HepG2 (cell line): Measurements from ENCODE around the gene DCAF8. TPM values are rescaled to one million over a fixed set of nuclear protein-coding genes. Genes with fewer than 3 reads are reported as not detected.

Source experiments
- ATAC-seq: fragments of 200-7000 bp; cut with Tn5 transposase; 3 replicates; pipeline ENCODE4 v1.9.1; 2020; ENCODE audit warnings: mild to moderate bottlenecking, moderate library complexity
- BruUV-seq: library from RNA; stranded (reverse); fragments of 400-500 nt; replicated peaks from 2 replicates; lab custom pipeline; 2021; lab: Mats Ljungman, UMichigan
- CTCF ChIA-PET: fragments of 300-600 bp; formaldehyde crosslinking; extraction: SDS; loops from one replicate; lab custom pipeline; 2021; ENCODE audit warnings: low total read pairs, inconsistent platforms, low intra/inter-chr PET ratio; lab: Yijun Ruan, JAX
- POLR2A ChIA-PET: fragments of 350-600 bp; sonication (Branson Sonifier 250); formaldehyde crosslinking; loops from one replicate; lab custom pipeline; 2020; ENCODE audit warnings: antibody characterized with exemption, inconsistent platforms; lab: Yijun Ruan, JAX
- DNase-seq: peaks from one replicate; pipeline ENCODE4 v3.0.0-alpha.2; 2015; ENCODE audit warnings: low spot score
- FAIRE-seq: peaks from 3 replicates; lab custom pipeline; 2011; peaks lifted over from hg19 to GRCh38; lab: Jason Lieb, UNC
- H2AFZ ChIP-seq: one replicate; pipeline ENCODE4 v1.6.1; 2011; ENCODE audit warnings: low read length, inconsistent platforms
- H3K27ac ChIP-seq: fragments of 300-600 bp; 3 replicates; pipeline ENCODE4 v1.8.0; 2011; ENCODE audit warnings: mixed run types, mild to moderate bottlenecking, mixed read lengths, low read length, inconsistent platforms; ENCODE audit not compliant: insufficient read depth; ENCODE audit errors: extremely low read length
- H3K27me3 ChIP-seq, 2 experiments: fragments of 200-600 bp in 1 of 2; 2 replicates in 1 of 2; 3 replicates in 1 of 2; pipeline versions ENCODE4 v1.6.0 to v1.8.0; 2011; ENCODE audit warnings: low read length in 2 of 2, mild to moderate bottlenecking in 2 of 2, moderate library complexity in 2 of 2, inconsistent platforms in 1 of 2; ENCODE audit not compliant: insufficient read depth in 2 of 2, control insufficient read depth in 1 of 2
- H3K36me3 ChIP-seq, 2 experiments: fragments of 200-600 bp in 1 of 2; replicated peaks in 1 of 2; 2 replicates in 1 of 2; 3 replicates in 1 of 2; pipeline versions ENCODE4 v1.5.1 to v1.8.0; 2011; ENCODE audit warnings: low read length in 2 of 2, inconsistent platforms in 1 of 2; ENCODE audit not compliant: insufficient read depth in 2 of 2, control insufficient read depth in 1 of 2
- H3K4me1 ChIP-seq: 2 replicates; pipeline ENCODE4 v1.5.1; 2012; ENCODE audit warnings: low read length, inconsistent platforms; ENCODE audit not compliant: insufficient read depth
- H3K4me2 ChIP-seq: 2 replicates; pipeline ENCODE4 v1.6.0; 2011; ENCODE audit warnings: low read depth, low read length, inconsistent platforms
- H3K4me3 ChIP-seq, 3 experiments: fragments of 200-600 bp in 1 of 3; sonication (generic), shearing (Covaris generic) in 1 of 3; replicated peaks in 1 of 3; 2 replicates each; pipeline ENCODE4 v1.5.1; 2011 to 2016; ENCODE audit warnings: low read length in 3 of 3, inconsistent platforms in 2 of 3, low read depth in 2 of 3, mild to moderate bottlenecking in 2 of 3, control low read depth in 1 of 3, mixed read lengths in 1 of 3; ENCODE audit not compliant: insufficient read depth in 1 of 3
- H3K79me2 ChIP-seq: one replicate; pipeline ENCODE4 v1.6.1; 2011; ENCODE audit warnings: low read length, inconsistent platforms; ENCODE audit not compliant: insufficient read depth
- H3K9ac ChIP-seq: 2 replicates; pipeline ENCODE4 v1.6.0; 2011; ENCODE audit warnings: mild to moderate bottlenecking, low read depth, low read length, inconsistent platforms; ENCODE audit not compliant: insufficient read depth
- H3K9me3 ChIP-seq: 2 replicates; pipeline ENCODE4 v1.5.1; 2012; ENCODE audit warnings: mild to moderate bottlenecking, low read length
- H4K20me1 ChIP-seq: 2 replicates; pipeline ENCODE4 v1.6.0; 2011; ENCODE audit warnings: inconsistent platforms, mild to moderate bottlenecking, low read length, moderate library complexity; ENCODE audit not compliant: insufficient read depth
- AKAP8 ChIP-seq: sonication (generic); formaldehyde crosslinking; IDR thresholded peaks from 2 replicates; pipeline ENCODE4 v1.5.1; 2020; ENCODE audit warnings: mild to moderate bottlenecking, missing genetic modification reagents
- EP300 ChIP-seq, 3 experiments: sonication (generic) in 1 of 3; formaldehyde crosslinking in 1 of 3; IDR thresholded peaks; 2 replicates each; pipeline versions ENCODE4 v1.5.1 to v1.6.1; 2011 to 2020; ENCODE audit warnings: low read depth in 2 of 3, low read length in 2 of 3, borderline replicate concordance in 1 of 3, improper control_type of control experiment in 1 of 3, mild to moderate bottlenecking in 1 of 3, missing genetic modification reagents in 1 of 3, moderate library complexity in 1 of 3
- GATAD1 ChIP-seq: IDR thresholded peaks from 2 replicates; pipeline ENCODE4 v1.6.1; 2016; ENCODE audit warnings: missing genetic modification reagents, missing compliant biosample characterization
- ISL2 ChIP-seq: sonication (generic); formaldehyde crosslinking; IDR thresholded peaks from 2 replicates; pipeline ENCODE4 v1.5.0; 2020; ENCODE audit warnings: missing genetic modification reagents
- KLF6 ChIP-seq: IDR thresholded peaks from 2 replicates; pipeline ENCODE4 v1.8.0; 2016; ENCODE audit warnings: missing biosample characterization, missing genetic modification reagents
- MIER2 ChIP-seq: IDR thresholded peaks from 2 replicates; pipeline ENCODE4 v1.6.1; 2016; ENCODE audit warnings: missing biosample characterization, missing genetic modification reagents
- NPAS2 ChIP-seq: sonication (generic); formaldehyde crosslinking; IDR thresholded peaks from 2 replicates; pipeline ENCODE4 v1.8.0; 2022; ENCODE audit warnings: mild to moderate bottlenecking, missing genetic modification reagents, borderline replicate concordance
- PITX1 ChIP-seq: sonication (generic); formaldehyde crosslinking; IDR thresholded peaks from 2 replicates; pipeline ENCODE4 v1.5.1; 2020; ENCODE audit warnings: mild to moderate bottlenecking, missing genetic modification reagents
- RAD21 ChIP-seq: fragments of 450-650 bp; formaldehyde crosslinking; IDR thresholded peaks from 2 replicates; pipeline ENCODE4 v1.5.0; 2020; ENCODE audit warnings: mild to moderate bottlenecking
- SMARCE1 ChIP-seq: fragments of 450-650 bp; IDR thresholded peaks from 2 replicates; pipeline ENCODE4 v1.6.1; 2017; ENCODE audit warnings: borderline replicate concordance
- TAF1 ChIP-seq: sonication (generic); formaldehyde crosslinking; IDR thresholded peaks from 2 replicates; pipeline ENCODE4 v1.4.0; 2020; ENCODE audit warnings: missing genetic modification reagents
- ZBTB3 ChIP-seq: sonication (generic); formaldehyde crosslinking; IDR thresholded peaks from 2 replicates; pipeline ENCODE4 v1.4.0; 2020; ENCODE audit warnings: low read depth, mild to moderate bottlenecking, moderate library complexity, missing genetic modification reagents, borderline replicate concordance
- ZFAT ChIP-seq: sonication (generic); formaldehyde crosslinking; conservative IDR thresholded peaks from 2 replicates; pipeline ENCODE4 v1.8.1; 2023; ENCODE audit warnings: missing genetic modification reagents, inconsistent platforms
- ZKSCAN5 ChIP-seq: sonication (generic); formaldehyde crosslinking; IDR thresholded peaks from 2 replicates; pipeline ENCODE4 v1.5.1; 2020; ENCODE audit warnings: mild to moderate bottlenecking, missing genetic modification reagents
- ZNF446 ChIP-seq: sonication (generic); formaldehyde crosslinking; IDR thresholded peaks from 2 replicates; pipeline ENCODE4 v1.5.0; 2020; ENCODE audit warnings: mild to moderate bottlenecking, missing genetic modification reagents
- ZNF460 ChIP-seq: sonication (generic); formaldehyde crosslinking; IDR thresholded peaks from 2 replicates; pipeline ENCODE4 v1.5.1; 2020; ENCODE audit warnings: missing genetic modification reagents, mild to moderate bottlenecking, borderline replicate concordance
- ZNF552 ChIP-seq: sonication (generic); formaldehyde crosslinking; IDR thresholded peaks from 2 replicates; pipeline ENCODE4 v1.9.0; 2022; ENCODE audit warnings: missing genetic modification reagents, mild to moderate bottlenecking, borderline replicate concordance
- WGBS: methylation state at CpG from one replicate; pipeline ENCODE4 v1.1.6; 2017; ENCODE audit warnings: low lambda C conversion rate; 5-methylcytosine and 5-hydroxymethylcytosine counted together
- in situ Hi-C: cut with HindIII; loops from 2 replicates; pipeline ENCODE4 v1.10.0; 2017; ENCODE audit warnings: low pct_unique_long_range_greater_than_20kb; ENCODE audit not compliant: extremely low pct_ligation_motif_present
- intact Hi-C: fragments of 100-400 bp; cut with micrococcal nuclease; formaldehyde crosslinking; loops from one replicate; pipeline ENCODE4 v1.10.0; 2022; ENCODE audit not compliant: unreplicated experiment
- polyA plus RNA-seq, 8 experiments: library from polyadenylated mRNA; depleted of rRNA in 3 of 8; stranded (reverse) in 7 of 8; unstranded in 1 of 8; fragments of >200 nt; fragmentation: Illumina TruSeq in 4 of 8; extraction: Trizol in 4 of 8; gene quantifications; 2 replicates each; pipeline versions ENCODE4 v1.2.1 to v1.2.3, GENCODE V29; 2011 to 2016; ENCODE audit warnings: low read depth in 4 of 8, missing spikeins in 1 of 8, mixed read lengths in 1 of 8; ENCODE audit not compliant: insufficient read depth in 1 of 8
- total RNA-seq, 5 experiments: library from RNA; depleted of rRNA; stranded (reverse); fragments of >200 nt; fragmentation: Illumina TruSeq; extraction: Trizol; gene quantifications; 2 replicates each; pipeline ENCODE4 v1.2.3, GENCODE V29; 2016; ENCODE audit warnings: low read depth in 1 of 5
- TF ChIP-seq, protein P1 (sequence below): sonication (generic); formaldehyde crosslinking; IDR thresholded peaks from 2 replicates; pipeline ENCODE4 v1.4.0; 2020; ENCODE audit warnings: missing genetic modification reagents

DCAF8 gene
- total and polyA plus RNA-seq, 2 of the 13 experiments (the other 11 are each of a cell fraction or from before 2014, with no cell fraction given) = 73.4 to 79.8 TPM

DNA sequence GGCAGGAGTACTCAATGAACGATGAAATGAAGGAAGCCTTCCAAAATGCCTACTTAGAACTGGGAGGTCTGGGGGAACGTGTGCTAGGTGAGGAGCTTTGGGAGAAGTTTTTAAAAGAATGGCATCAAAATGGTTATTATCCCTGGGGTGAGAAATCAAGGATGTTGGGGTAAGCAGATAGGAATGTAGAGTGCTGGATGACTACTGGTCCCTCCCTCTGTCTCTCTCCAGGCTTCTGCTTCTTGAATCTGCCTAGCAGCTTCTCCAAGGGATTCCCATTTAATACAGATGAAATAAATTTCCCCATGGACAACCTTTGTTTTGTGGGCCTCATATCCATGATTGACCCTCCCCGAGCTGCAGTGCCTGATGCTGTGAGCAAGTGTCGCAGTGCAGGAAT lies 91.0 kb downstream of the DCAF8 start:
- Histone ChIP-seq H3K9me3 (no peaks in the 10 kb centered on the region), H3K27me3 (peaks cover 2 to 49% of the 10 kb centered on the region in 2 experiments; a peak in 3 of 5 replicates), H3K27ac (no peak overlapping the region), H3K9ac (no peak overlapping the region), H3K36me3 (no peaks in the 10 kb centered on the region), H3K4me3 (no peak overlapping the region), H4K20me1 (no peaks in the 10 kb centered on the region), H3K4me1 (peaks cover 18% of the 10 kb centered on the region), H3K79me2 (no peaks in the 10 kb centered on the region), H2AFZ (no peak overlapping the region), H3K4me2 (no peak overlapping the region)
- DNase-seq (no peak), ATAC-seq (no peak), FAIRE-seq (no peak)
- in situ Hi-C loops = no loop called here
- TF ChIP-seq ZKSCAN5 (CRISPR knock-in tag) (no peak), ISL2 (no peak), ZFAT (CRISPR knock-in tag) (no peak), NPAS2 (CRISPR knock-in tag) (no peak), TAF1 (CRISPR knock-in tag) (no peak), MIER2 (no peak), ZNF446 (no peak), EP300 (IDR thresholded peaks at IDR 0.05; ENCODE audit: low read depth in 2 of 2, low read length in 2 of 2) (no peak), EP300 (CRISPR knock-in tag; IDR thresholded peaks at IDR 0.05; ENCODE audit: borderline replicate concordance) (no peak), PITX1 (CRISPR knock-in tag) (no peak), ZNF552 (CRISPR knock-in tag) (no peak), KLF6 (CRISPR knock-in tag) (no peak), GATAD1 (no peak), ZNF460 (CRISPR knock-in tag) (no peak), AKAP8 (CRISPR knock-in tag) (no peak), ZBTB3 (no peak), RAD21 (no peak), SMARCE1 (no peak)
- TF ChIP-seq, protein P1, sequence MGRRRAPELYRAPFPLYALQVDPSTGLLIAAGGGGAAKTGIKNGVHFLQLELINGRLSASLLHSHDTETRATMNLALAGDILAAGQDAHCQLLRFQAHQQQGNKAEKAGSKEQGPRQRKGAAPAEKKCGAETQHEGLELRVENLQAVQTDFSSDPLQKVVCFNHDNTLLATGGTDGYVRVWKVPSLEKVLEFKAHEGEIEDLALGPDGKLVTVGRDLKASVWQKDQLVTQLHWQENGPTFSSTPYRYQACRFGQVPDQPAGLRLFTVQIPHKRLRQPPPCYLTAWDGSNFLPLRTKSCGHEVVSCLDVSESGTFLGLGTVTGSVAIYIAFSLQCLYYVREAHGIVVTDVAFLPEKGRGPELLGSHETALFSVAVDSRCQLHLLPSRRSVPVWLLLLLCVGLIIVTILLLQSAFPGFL (CRISPR knock-in tag) = no peak
- BruUV-seq = no TSS peak
- CTCF ChIA-PET = no interaction called here
- intact Hi-C loops = no loop called here
- 48% methylated on average over 4 of the region's 4 CpGs for WGBS
- POLR2A ChIA-PET = no interaction called here
